ENCODE measurements around the gene POLR1A.

DNA sequence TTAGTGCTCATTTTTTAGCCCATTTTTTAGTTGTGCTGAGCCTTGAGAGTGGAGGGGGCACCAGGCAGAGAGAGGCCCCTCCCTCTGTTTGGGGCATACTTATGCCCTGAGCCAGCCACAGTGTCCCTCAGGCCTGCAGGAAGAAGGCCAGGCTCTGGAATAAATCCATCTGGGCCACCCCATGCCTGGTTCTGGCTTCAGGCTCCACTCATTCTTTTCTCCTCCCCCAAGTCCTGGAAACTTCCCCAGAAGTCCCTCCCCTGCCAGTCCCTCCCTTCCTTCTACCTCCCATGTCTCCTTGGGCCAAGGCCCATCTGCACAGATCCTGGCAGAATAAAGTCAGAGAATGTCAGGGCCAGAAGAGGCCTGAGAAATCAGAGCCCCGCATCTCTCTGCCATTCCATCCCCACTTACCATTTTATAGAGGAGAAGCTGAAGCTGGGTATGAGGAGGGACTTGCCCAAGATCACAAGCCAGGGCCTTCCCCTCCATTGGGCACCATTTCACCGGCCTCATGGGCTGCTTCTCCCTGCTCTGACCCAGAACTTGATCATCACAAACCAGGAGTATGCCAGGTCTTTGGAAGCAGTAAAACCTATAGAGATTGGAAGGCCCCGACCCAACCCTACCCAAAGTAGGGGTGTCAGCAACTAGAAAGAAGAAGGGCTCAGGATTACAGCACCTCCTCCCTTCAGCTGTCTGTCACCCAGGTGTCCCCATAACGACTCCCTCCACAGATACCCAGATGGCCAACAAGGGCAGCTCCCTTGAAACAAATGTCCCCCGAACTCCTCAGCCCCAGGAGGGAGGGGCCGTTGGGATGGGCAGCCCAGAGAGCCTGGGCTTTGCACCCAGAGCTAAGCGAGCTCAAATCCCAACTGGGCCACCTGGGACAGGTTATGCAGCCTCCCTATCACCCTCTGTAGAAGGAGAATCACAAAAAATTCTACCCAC lies 108.4 kb downstream of the POLR1A start:
- TF ChIP-seq, protein P1, sequence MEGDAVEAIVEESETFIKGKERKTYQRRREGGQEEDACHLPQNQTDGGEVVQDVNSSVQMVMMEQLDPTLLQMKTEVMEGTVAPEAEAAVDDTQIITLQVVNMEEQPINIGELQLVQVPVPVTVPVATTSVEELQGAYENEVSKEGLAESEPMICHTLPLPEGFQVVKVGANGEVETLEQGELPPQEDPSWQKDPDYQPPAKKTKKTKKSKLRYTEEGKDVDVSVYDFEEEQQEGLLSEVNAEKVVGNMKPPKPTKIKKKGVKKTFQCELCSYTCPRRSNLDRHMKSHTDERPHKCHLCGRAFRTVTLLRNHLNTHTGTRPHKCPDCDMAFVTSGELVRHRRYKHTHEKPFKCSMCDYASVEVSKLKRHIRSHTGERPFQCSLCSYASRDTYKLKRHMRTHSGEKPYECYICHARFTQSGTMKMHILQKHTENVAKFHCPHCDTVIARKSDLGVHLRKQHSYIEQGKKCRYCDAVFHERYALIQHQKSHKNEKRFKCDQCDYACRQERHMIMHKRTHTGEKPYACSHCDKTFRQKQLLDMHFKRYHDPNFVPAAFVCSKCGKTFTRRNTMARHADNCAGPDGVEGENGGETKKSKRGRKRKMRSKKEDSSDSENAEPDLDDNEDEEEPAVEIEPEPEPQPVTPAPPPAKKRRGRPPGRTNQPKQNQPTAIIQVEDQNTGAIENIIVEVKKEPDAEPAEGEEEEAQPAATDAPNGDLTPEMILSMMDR (IDR thresholded peaks at IDR 0.05) = no peak
- no peak for TF ChIP-seq POLR2A (IDR thresholded peaks at IDR 0.05)

Measured in tibial nerve (tissue), 3 donors.